Thyroid gland (tissue), 4 donors: ENCODE data around the gene CENPF. TPM values are rescaled to one million over a fixed set of nuclear protein-coding genes. Genes with fewer than 3 reads are reported as not detected.
"Not testable (repeated sequence)": the region's sequence is repeated elsewhere in the genome, so short reads cannot be mapped to it uniquely, and the experiment has no call there.

Experiments
- DNase-seq, 2 donors: peaks; one replicate each; pipeline ENCODE4 v3.0.0-alpha.2; 2019
- H3K27ac ChIP-seq, 3 donors: fragments of 200-600 bp; sonication (generic); 1 replicate in 2 of 3; 2 replicates in 1 of 3; pipeline ENCODE4 v1.5.1; 2016 to 2019; ENCODE audit warnings: mild to moderate bottlenecking in 1 of 3, moderate library complexity in 1 of 3
- H3K27me3 ChIP-seq: fragments of 200-600 bp; sonication (generic); one replicate; pipeline ENCODE4 v1.5.1; 2019
- H3K36me3 ChIP-seq, 2 donors: fragments of 200-600 bp; sonication (generic); one replicate each; pipeline ENCODE4 v1.5.1; 2016 to 2019
- H3K4me1 ChIP-seq, 2 donors: fragments of 200-600 bp; sonication (generic); one replicate each; pipeline ENCODE4 v1.5.1; 2017 to 2019
- H3K4me3 ChIP-seq, 3 donors: fragments of 200-600 bp; sonication (generic); replicated peaks in 1 of 3; 1 replicate in 2 of 3; 2 replicates in 1 of 3; pipeline ENCODE4 v1.5.1; 2016; ENCODE audit warnings: mild to moderate bottlenecking in 1 of 3
- H3K9me3 ChIP-seq: fragments of 200-600 bp; sonication (generic); one replicate; pipeline ENCODE4 v1.5.1; 2017
- POLR2A ChIP-seq, 2 donors: fragments of 450-650 bp; IDR thresholded peaks; one replicate each; pipeline ENCODE4 v1.6.1; 2017; ENCODE audit warnings: antibody characterized with exemption in 2 of 2, mild to moderate bottlenecking in 2 of 2, moderate library complexity in 1 of 2
- WGBS, 2 donors: methylation state at CpG; one replicate each; pipeline ENCODE4 v1.1.5; 2017; 5-methylcytosine and 5-hydroxymethylcytosine counted together
- intact Hi-C: fragments of 100-400 bp; cut with DNase I; formaldehyde crosslinking; loops from one replicate; pipeline ENCODE4 v1.15.1; 2023
- total RNA-seq, 4 donors: library from RNA; depleted of rRNA; stranded (reverse); fragments of >200 nt; gene quantifications; one replicate each; pipeline ENCODE4 v1.2.3, GENCODE V29; 2016
- TF ChIP-seq, protein P1 (sequence below), 6 experiments: fragments of 200-600 bp in 3 of 6; fragments of 450-650 bp in 3 of 6; sonication (generic) in 3 of 6; IDR thresholded peaks; one replicate each; pipeline ENCODE4 v1.5.1; 2016 to 2019; ENCODE audit warnings: antibody characterized with exemption in 6 of 6, mild to moderate bottlenecking in 2 of 6, inconsistent platforms in 1 of 6, moderate library complexity in 1 of 6

CENPF gene
- total RNA-seq, 4 donors from 2014 or later = 0.27 to 1.0 (median 0.55) TPM

DNA sequence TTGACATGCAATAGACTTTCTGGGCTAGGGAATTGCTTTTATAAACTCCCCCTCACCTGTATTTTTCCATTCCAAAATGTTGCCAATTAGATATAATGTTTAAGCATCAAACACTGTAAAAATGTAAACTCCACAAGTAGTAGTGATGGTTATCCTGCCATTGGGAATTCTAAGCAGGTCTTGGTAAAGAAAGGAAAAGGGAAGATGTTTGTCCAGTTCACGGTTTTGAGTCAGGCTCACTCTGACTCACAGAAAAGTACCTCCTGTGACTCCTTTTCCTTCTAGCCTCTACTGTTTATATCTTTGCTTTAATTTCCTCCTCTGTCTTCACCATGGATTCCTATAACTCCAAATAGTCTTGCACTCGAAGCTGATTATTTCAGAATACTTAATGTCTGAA lies 32.6 kb upstream of the CENPF start:
- no peak for DNase-seq
- no peaks in the 10 kb centered on the region for H3K36me3 ChIP-seq
- H3K4me1 ChIP-seq = peaks cover 3 to 10% of the 10 kb centered on the region in 2 donors
- WGBS, 2 donors = 80 to 84% methylated on average over 2 of the region's 2 CpGs
- intact Hi-C loops = no loop called here
- H3K27ac ChIP-seq = no peak overlapping the region
- H3K9me3 ChIP-seq = no peaks in the 10 kb centered on the region
- H3K27me3 ChIP-seq = no peaks in the 10 kb centered on the region
- TF ChIP-seq POLR2A (IDR thresholded peaks at IDR 0.05) = no peak
- H3K4me3 ChIP-seq = no peak overlapping the region

DNA sequence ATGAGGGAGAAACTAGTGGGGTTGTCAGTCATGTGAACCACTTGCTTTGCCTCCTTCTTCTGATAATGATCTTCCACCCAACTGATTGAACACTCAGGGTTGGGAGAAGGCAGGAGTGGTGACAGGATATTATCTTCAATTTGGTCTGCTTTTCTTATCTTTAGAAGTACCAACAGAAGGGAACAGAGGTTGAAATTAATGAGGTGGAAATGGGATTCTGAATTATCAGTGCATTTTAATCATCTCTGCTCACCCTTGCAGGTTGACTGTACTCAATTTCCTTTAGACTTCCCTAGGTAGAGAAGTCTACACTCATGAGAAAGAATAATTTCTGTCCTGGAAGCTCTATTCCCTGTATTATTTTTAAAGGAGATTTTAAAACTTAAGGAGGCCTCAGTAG lies 31.7 kb upstream of the CENPF start:
- TF ChIP-seq, protein P1, sequence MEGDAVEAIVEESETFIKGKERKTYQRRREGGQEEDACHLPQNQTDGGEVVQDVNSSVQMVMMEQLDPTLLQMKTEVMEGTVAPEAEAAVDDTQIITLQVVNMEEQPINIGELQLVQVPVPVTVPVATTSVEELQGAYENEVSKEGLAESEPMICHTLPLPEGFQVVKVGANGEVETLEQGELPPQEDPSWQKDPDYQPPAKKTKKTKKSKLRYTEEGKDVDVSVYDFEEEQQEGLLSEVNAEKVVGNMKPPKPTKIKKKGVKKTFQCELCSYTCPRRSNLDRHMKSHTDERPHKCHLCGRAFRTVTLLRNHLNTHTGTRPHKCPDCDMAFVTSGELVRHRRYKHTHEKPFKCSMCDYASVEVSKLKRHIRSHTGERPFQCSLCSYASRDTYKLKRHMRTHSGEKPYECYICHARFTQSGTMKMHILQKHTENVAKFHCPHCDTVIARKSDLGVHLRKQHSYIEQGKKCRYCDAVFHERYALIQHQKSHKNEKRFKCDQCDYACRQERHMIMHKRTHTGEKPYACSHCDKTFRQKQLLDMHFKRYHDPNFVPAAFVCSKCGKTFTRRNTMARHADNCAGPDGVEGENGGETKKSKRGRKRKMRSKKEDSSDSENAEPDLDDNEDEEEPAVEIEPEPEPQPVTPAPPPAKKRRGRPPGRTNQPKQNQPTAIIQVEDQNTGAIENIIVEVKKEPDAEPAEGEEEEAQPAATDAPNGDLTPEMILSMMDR (IDR thresholded peaks at IDR 0.05) = no peak
- no peak for TF ChIP-seq POLR2A (IDR thresholded peaks at IDR 0.05)
- H3K27ac ChIP-seq = no peak overlapping the region
- H3K27me3 ChIP-seq = no peaks in the 10 kb centered on the region
- intact Hi-C loops = no loop called here
- H3K4me3 ChIP-seq = no peak overlapping the region
- no peaks in the 10 kb centered on the region for H3K9me3 ChIP-seq
- peaks cover 3 to 10% of the 10 kb centered on the region in 2 donors for H3K4me1 ChIP-seq
- no peak for DNase-seq
- no peaks in the 10 kb centered on the region for H3K36me3 ChIP-seq

DNA sequence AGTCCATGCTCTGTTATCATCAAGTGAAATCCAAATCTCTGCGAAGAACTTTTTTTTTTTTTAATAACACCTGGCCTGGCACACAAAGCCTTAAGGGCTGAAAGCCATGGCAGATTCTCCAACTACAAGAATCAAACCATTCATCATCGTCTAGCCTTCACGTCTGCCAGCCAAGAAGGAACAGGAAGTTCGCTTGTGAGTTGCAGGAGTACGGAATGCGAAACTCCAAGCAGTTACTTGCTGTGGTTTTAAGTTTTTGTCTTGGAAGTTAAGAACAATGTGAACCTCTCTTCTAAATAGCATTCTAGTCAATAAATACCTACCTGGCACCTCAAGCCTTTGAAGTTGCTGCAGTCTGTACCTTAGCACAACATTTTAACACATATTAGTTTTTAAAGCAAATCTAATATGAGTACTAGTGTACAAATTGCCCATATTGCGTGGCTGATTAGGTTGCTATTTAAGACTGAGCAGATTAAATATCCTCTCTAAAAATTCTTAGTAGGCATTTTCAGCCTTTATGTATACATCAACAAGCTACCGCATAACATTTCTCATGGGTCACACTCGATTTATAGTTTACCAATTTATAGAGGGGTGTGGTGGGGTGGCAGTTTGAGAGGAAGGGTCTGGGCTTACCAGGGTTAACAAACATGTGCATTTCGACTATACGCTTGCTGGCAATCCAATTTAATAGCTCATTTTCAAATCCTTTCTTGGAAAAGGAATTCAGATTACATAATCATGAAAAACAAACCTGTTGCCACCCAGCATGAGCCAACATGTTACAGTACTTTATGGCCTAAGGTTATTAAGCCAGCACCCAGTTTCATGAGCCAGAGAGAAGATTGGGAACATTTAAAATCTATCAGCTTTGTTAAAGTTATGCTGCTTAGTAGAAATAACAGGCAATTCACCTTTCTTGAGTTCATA lies 29.3 kb upstream of the CENPF start:
- peaks cover 0 to under 1% of the 10 kb centered on the region in 2 donors for H3K4me1 ChIP-seq
- H3K27me3 ChIP-seq = no peaks in the 10 kb centered on the region
- TF ChIP-seq, protein P1 (IDR thresholded peaks at IDR 0.05) = no peak
- WGBS, 2 donors = 86 to 90% methylated on average over 11 of the region's 11 CpGs
- DNase-seq = no peak
- intact Hi-C loops = no loop called here
- no peaks in the 10 kb centered on the region for H3K36me3 ChIP-seq
- no peak overlapping the region for H3K4me3 ChIP-seq
- no peak overlapping the region for H3K27ac ChIP-seq
- no peaks in the 10 kb centered on the region for H3K9me3 ChIP-seq

DNA sequence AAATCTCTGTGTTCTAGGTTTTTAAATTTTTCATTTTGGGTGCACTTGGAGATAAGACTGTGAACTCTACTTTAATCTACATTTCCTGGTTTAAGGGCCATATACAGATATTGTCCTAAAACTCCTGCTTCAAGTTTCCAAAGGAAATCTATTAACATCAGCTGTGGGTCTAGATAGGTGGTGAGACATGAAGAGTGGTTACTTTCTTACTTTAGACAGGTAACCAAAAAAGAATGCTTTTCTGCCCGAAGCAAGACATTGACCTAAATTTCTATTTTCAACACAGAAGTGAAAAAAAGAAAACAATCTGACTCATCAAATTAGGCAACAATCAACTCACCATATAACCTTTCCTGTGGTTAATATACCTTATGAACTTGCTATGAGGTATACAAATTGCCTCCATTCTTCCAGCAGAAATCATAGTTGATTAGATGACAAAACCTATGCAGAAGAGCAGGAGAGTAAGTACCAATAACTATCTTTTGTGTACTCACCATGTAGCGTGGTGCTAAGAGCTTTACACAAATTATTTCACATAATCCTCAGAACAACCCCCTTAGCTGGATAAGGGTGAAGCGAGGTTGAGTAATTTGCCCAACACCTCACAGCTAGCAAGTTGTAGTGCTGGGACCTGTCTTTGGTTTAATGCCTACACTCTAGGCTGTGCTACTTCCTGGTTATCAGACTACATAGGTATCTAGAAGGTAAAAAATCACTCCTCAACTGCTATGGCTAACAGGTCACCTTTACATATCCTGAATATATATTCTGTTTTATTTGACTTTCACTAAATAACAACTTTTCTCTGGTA lies 28.2 kb upstream of the CENPF start:
- Histone ChIP-seq H3K4me1 (no peaks in the 10 kb centered on the region), H3K27ac (no peak overlapping the region), H3K9me3 (no peaks in the 10 kb centered on the region), H3K4me3 (no peak overlapping the region), H3K36me3 (no peaks in the 10 kb centered on the region), H3K27me3 (no peaks in the 10 kb centered on the region)
- 92 to 93% methylated on average over 3 of the region's 3 CpGs for WGBS, 2 donors
- TF ChIP-seq, protein P1 (IDR thresholded peaks at IDR 0.05) = no peak
- no peak for TF ChIP-seq POLR2A (IDR thresholded peaks at IDR 0.05)
- intact Hi-C loops = no loop called here
- no peak for DNase-seq

DNA sequence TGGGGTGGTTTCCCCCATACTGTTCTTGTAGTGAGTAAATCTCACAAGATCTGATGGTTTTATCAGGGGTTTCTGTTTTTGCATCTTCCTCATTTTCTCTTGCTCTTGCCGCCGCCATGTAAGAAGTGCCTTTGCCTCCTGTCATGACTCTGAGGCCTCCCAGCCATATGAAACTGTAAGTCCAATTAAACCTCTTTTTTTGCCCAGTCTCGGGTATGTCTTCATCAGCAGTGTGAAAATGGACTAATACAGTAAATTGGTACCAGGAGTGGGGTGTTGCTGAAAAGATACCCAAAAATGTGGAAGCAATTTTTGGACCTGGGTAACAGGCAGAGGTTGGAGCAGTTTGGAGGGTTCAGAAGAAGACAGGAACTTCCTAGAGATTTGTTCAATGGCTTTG lies 26.9 kb upstream of the CENPF start:
- H3K27me3 ChIP-seq, H3K9me3 ChIP-seq, H3K27ac ChIP-seq, H3K36me3 ChIP-seq, DNase-seq, H3K4me1 ChIP-seq, H3K4me3 ChIP-seq, intact Hi-C loops: not testable (repeated sequence)
- WGBS, 2 donors = 87 to 97% methylated on average over 3 of the region's 3 CpGs

DNA sequence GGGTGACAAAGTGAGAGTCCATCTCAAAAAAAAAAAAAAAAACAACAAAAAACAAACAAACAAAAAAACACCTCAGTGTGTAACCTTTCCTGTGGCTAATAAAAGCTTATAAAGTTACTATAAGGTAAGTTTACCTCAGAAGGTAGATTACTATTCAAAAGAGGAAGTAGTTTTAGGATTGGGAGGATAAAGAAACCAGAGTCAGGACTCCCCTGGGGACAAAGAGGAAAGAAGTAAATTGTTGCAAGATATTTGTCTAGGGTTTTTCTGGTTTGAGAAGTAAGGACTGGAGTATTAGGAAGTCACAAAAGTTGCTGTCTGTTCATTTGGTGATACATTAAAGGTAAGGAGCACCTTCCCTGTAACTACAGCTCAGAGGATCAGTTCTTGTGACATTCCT lies 23.8 kb upstream of the CENPF start:
- Histone ChIP-seq H3K9me3 (no peaks in the 10 kb centered on the region), H3K27ac (no peak overlapping the region), H3K27me3 (no peaks in the 10 kb centered on the region), H3K4me3 (no peak overlapping the region), H3K36me3 (no peaks in the 10 kb centered on the region), H3K4me1 (no peaks in the 10 kb centered on the region)
- intact Hi-C loops = no loop called here
- TF ChIP-seq, protein P1 (IDR thresholded peaks at IDR 0.05) = no peak
- TF ChIP-seq POLR2A (IDR thresholded peaks at IDR 0.05) = no peak
- DNase-seq = no peak
